Panc1 (cell line): ENCODE results near the gene GRM3.

Source experiments
- POLR2AphosphoS5 ChIP-seq: IDR thresholded peaks from 2 replicates; pipeline ENCODE4 v1.6.1; 2012; ENCODE audit warnings: mild to moderate bottlenecking, low read depth, low read length, moderate library complexity
- SIN3A ChIP-seq: IDR thresholded peaks from 2 replicates; pipeline ENCODE4 v1.6.1; 2012; ENCODE audit warnings: low read depth, mild to moderate bottlenecking, low read length, moderate library complexity, borderline replicate concordance; ENCODE audit not compliant: insufficient read depth
- TF ChIP-seq, protein P1 (sequence below): fragments of 450-650 bp; IDR thresholded peaks from 2 replicates; pipeline ENCODE4 v1.5.1; 2017; ENCODE audit warnings: mild to moderate bottlenecking

DNA sequence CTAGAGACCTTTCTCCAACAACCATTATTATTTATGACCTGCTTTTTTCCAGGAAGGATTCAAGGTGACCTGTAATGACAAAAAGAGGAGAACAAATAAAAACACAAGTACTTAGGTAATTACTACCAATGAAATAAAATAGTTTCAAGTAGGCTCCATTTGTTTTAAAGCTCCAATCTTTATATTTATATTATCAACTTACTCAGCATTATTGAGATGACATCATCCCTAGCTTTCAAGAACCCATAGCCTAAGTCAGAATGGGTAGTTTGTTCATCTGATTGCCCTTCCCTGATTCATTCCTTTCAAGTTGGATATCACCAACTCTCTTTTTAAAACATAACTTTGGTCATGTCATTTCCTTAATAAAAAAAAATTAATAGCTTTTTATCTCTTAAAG is 131.5 kb downstream of the GRM3 start:
- TF ChIP-seq, protein P1, sequence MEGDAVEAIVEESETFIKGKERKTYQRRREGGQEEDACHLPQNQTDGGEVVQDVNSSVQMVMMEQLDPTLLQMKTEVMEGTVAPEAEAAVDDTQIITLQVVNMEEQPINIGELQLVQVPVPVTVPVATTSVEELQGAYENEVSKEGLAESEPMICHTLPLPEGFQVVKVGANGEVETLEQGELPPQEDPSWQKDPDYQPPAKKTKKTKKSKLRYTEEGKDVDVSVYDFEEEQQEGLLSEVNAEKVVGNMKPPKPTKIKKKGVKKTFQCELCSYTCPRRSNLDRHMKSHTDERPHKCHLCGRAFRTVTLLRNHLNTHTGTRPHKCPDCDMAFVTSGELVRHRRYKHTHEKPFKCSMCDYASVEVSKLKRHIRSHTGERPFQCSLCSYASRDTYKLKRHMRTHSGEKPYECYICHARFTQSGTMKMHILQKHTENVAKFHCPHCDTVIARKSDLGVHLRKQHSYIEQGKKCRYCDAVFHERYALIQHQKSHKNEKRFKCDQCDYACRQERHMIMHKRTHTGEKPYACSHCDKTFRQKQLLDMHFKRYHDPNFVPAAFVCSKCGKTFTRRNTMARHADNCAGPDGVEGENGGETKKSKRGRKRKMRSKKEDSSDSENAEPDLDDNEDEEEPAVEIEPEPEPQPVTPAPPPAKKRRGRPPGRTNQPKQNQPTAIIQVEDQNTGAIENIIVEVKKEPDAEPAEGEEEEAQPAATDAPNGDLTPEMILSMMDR, result no peak
- no peak for TF ChIP-seq POLR2AphosphoS5
- no peak for TF ChIP-seq SIN3A
